ENCODE measurements around the gene RPL36.

GRCh38 chr19:5682107-5682482 lies 8.0 kb upstream of the RPL36 start:
- TF ChIP-seq CTCF (conservative IDR thresholded peaks at IDR 0.05) (no peak), EZH2 (IDR thresholded peaks at IDR 0.05; ENCODE audit: low read depth) (no peak)
